Astrocyte of the spinal cord (primary cell): ENCODE results near the gene RFC4.

Experiments
- DNase-seq: peaks from one replicate; pipeline ENCODE4 v3.0.0; 2011; ENCODE audit warnings: low read depth, low spot score
- H3K4me3 ChIP-seq: 2 replicates; pipeline ENCODE4 v1.5.1; 2011; ENCODE audit warnings: low read depth, mild to moderate bottlenecking, low read length, moderate library complexity
- in situ Hi-C: cut with HindIII; loops from 2 replicates; pipeline ENCODE4 v1.10.0; 2017; ENCODE audit warnings: low sequenced_read_pairs
- TF ChIP-seq, protein P1 (sequence below): IDR thresholded peaks from 2 replicates; pipeline ENCODE4 v1.5.1; 2012; ENCODE audit warnings: low read depth, mild to moderate bottlenecking, low read length, inconsistent platforms

Gene RFC4

DNA sequence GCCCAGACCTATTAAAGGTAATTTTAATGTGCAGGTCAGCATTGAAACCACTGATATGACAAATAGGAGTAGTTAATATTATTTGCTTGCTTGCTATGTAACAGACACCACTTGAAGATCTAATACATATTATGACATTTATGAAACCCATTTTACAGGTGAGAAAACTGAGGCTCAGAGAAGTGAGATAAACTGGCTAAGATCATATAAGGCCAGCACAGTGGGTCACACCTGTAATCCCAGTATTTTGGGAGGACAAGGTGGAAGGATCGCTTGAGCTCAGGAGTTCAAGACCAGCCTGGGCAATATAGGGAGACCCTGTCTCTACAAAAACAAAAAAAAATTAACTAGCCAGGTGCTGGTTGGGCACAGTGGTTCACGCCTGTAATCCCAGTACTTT lies 56.0 kb downstream of the RFC4 start:
- in situ Hi-C loops, result no loop called here
- TF ChIP-seq, protein P1, sequence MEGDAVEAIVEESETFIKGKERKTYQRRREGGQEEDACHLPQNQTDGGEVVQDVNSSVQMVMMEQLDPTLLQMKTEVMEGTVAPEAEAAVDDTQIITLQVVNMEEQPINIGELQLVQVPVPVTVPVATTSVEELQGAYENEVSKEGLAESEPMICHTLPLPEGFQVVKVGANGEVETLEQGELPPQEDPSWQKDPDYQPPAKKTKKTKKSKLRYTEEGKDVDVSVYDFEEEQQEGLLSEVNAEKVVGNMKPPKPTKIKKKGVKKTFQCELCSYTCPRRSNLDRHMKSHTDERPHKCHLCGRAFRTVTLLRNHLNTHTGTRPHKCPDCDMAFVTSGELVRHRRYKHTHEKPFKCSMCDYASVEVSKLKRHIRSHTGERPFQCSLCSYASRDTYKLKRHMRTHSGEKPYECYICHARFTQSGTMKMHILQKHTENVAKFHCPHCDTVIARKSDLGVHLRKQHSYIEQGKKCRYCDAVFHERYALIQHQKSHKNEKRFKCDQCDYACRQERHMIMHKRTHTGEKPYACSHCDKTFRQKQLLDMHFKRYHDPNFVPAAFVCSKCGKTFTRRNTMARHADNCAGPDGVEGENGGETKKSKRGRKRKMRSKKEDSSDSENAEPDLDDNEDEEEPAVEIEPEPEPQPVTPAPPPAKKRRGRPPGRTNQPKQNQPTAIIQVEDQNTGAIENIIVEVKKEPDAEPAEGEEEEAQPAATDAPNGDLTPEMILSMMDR, result no peak
- H3K4me3 ChIP-seq, result no peak overlapping the region
- no peak for DNase-seq

DNA sequence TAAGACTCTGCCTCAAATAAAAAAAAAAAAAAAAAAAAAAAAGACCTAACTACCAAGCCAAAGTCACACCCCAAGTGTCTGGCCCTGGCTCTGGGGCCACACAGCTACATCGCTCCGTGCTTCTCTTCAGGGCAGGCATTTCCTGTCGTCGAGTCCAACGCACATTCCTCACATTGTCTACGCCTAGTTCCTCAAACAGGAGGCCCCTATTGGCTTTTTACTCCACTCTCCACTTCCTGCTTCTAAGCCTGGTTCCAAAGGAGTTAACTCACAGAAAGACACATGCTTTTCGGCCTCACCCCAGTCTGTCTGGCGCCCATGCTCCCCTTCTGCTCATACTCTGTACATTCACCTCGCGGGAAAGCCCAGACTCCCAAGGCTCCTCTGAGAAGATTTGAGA lies 60.3 kb downstream of the RFC4 start:
- DNase-seq, result peak; percentile 22

DNA sequence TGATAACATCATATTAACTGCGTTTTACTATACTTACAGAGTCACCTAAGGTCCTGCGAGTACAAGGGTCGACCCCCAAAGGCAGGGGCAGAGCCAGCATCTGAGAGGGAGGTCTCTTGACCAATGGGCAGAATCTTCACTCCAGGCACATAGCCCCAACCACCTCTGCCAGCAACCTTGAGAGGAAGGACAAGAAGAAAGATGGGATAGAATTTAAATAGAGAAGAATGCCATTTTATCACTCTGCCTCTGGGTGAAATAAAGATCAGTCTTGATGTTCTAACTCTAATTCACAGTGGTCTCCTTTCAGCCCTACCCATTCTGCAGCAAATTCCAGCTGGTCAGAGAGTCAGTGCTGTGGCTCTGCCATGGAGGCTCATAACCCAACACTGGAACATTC lies 62.6 kb downstream of the RFC4 start:
- TF ChIP-seq, protein P1, result no peak
- no peak overlapping the region for H3K4me3 ChIP-seq
- DNase-seq, result no peak
- in situ Hi-C loops, result no loop called here

More for the DNA sequence above, 60.3 kb downstream of the RFC4 start:
- TF ChIP-seq, protein P1, result no peak
- in situ Hi-C loops, result no loop called here
- no peak overlapping the region for H3K4me3 ChIP-seq

DNA sequence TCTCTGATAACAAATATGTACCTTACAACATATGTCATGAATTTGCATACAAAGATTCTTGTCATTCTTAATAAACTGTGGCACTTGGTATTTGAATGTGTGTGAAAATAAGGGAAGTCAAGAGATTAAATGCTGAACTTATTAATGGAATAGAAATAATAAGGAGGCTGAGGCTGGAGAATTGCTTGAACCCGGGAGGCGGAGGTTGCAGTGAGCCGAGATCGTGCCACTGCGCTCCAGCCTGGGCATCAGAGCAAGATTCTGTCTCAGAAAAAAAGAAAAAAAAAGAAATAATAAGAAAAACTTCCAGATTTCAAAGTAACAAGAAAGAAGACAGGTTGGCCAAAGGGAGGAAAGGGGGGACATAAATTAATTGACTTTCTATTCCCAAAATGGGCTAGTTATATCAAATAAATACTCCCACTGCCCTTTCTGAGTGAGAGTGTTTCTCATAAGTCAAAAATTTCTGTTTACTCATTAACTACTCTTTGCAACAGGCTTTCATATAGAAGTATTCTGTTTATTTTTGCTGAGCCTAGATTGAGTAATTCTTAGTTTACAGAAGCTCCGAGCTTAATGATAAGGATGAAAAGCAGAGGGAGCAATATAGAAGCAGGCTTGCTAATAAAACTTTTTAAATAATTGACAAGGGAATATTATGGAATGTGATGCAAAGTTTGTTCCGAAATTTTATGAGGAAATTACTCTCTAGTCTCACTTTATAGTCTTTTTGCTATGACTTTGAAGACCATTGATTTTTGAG lies 63.5 kb downstream of the RFC4 start:
- TF ChIP-seq, protein P1, result no peak
- DNase-seq, result no peak
- in situ Hi-C loops, result no loop called here
- H3K4me3 ChIP-seq, result no peak overlapping the region
